NT2/D1 (cell line): Measurements from ENCODE around the gene TMEM175.

ENCODE experiments used
- YY1 ChIP-seq: IDR thresholded peaks from 2 replicates; pipeline ENCODE4 v1.6.1; 2011; ENCODE audit not compliant: insufficient read length, insufficient read depth
- ZNF274 ChIP-seq: IDR thresholded peaks from 2 replicates; pipeline ENCODE4 v1.6.1; 2011; ENCODE audit warnings: mild to moderate bottlenecking, low read depth, low read length

DNA sequence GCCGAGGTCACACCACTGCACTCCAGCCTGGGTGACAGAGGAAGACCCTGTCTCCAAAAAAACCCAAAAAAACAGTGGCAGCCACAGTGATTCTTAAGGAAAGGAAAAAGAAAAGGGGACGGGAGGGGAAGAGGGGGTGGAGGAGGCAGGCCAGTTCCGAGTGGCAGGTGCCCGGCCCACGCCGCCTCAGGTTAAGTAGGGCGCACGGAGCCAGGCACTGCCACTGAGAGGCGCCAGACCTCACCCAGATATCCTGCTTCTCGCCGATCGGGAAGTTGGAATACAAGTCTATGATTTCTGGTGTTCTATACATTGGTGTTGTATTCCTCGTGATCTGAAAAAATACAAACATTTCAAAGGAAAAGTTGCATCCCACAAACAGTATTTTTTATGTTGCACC is 36.0 kb upstream of the TMEM175 start:
- no peak for TF ChIP-seq YY1
- no peak for TF ChIP-seq ZNF274
